HG03457 (cell line): Measurements from ENCODE around the gene PLA2G2A.

ENCODE experiments used
- ATAC-seq: cut with Tn5 transposase; IDR thresholded peaks from one replicate; pipeline ENCODE4 v1.9.1; 2021; ENCODE audit warnings: moderate number of reproducible peaks; ENCODE audit not compliant: unreplicated experiment

Gene PLA2G2A

DNA sequence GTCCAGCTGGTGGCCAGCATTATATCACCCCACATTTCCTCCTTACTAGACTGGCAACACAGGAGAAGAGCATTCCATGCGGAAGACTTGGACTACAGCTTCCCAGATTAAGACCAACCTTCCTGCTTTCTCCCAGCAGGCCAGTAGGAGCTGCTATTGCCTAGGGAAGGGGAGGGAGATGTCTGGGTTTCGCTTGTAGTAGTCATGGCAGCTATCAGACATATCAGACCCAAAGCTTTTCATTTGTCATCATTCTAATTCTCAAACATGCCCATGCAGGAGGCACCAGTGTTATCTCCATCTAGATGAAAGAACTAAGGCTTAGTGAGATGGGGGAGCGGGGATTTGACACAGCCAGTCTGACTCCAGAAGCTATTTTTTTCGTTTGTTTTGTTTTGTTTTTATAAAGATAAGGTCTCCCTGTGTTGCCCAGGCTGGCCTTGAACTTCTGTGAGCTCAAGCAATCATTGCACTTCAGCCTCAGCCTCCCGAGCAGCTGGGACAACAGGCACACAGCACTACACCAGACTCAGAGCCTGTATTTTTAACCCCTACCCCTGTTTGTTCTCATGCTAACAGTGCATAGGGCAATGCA is 4.5 kb downstream of the PLA2G2A start:
- no peak for ATAC-seq

DNA sequence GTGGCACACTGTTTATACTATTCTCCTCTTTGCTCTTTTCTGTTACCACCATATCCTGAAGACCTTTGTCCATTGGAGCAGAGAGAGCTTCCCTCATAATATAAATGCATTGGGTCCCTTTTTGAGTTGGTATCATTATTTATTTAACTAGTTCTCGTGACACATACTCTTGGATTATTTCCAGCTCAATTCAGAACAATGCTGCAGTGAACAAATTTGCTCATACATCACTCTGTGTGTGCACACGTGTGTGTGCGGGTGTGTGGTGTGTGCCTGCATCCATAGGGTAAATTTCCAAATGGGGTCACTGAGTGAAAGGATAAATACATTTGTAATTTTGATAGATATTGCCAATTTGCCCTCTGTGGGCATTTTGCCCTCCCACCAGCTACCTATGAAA is 5.8 kb downstream of the PLA2G2A start:
- ATAC-seq, result no peak

DNA sequence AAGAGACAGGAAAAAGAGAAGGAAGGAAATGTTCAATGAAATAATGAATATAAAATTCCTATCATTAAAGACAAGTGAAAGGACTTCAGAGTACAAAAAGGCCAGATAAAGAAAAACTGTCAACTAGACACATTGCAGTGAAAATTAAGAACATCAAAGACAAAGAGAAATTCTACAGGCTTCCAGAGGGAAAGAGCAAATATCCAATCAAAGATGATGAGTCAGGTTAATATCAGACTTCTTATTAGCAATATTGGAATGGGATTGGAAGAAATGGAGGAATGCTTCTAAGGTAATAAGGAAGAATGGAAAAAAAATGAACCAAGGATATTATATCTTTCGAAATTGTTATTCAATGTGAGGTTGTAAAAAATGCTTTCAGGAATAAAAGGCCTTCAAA is 7.8 kb downstream of the PLA2G2A start:
- no peak for ATAC-seq

DNA sequence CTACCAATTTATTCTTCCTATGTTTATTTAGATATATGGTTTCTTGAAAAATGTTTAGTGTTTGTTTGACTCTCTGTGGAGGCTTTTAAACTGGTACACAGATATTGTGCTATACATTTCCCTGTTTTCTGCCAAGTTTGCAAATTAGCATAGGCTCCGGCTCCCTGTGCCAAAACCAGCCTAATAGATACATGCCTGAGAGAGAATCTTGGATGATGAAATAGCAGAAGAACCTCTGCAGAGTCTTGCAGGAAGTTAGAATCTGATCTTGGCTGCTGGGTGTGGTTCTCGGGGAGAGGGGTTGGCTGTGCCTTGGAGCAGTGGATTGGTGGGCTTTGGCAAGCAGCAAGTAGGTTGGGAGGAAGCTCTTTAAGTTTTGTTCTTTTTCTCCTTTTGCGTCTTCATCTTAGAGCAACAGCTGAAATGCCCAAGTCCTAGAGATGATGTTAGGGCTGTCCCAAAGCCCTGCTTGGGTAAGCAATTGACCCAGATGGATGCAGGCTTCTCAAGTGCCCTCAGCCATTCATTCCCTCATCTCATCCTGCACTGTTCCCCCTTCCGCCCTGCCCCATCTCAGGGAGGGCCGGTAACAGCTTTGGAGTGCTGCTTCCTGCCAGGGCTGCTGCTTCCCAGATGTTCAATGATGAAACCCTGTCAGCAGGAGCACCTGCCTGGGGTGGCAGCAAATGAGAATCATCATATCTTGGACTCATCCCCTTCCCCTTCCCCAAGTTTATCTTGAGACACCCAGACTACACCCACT is 9.3 kb downstream of the PLA2G2A start:
- no peak for ATAC-seq

DNA sequence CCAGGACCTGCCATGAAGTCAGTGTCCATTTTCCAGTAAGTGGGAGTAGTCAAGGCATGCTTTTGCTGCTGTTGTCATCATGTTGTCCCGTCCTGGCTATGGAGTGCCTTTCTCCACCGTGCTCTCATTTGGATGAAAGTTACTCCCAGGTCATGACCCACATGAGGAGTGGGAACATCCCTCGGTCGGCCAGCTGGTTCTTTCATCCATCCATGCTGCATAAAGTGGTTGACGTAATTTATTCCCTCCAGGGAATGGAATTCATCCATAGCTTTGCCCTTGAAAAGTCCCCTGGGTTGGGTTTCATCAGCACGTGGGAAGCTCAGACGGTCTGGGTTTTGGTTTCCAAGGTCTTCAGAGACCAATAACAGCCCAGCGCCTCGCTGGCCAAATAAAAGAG is 11.6 kb downstream of the PLA2G2A start:
- ATAC-seq, result no peak

DNA sequence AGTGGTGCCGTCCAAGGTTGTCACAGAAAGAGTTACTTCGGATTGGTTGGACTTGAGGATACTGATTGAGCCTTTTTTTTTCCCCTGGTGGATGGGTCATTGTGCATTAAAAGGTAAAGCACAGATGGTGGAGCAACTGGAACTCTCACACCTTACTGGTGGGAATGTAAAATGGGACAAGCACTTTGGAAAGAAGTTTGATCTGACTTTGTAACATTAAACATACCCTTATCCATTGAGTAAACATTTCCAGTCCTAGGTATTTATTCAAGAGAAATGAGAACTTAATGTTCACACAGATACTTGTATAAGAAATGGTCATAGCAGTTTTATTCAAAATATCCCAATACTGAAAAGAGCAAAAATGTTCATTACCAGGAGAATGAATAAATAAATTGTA is 14.9 kb downstream of the PLA2G2A start:
- ATAC-seq, result no peak

DNA sequence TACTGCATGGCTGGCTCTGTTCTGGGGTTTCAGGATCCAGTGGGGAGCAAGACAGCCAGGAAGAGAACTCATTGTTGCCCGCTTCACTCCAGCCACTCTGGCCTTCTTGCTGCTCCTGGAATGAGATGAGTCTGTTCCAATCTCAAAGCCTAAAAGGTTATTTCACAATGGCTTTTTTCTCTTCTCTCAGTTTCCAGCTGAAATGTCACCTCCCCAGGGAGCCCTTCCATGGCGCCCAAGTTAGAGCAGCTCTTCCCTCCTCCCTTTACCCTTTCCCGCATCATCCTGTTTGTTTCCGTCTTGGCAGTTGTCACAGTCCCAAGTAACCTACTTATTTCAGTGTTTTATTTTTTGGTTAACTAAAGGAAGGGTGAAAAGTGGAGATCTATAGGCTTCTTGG is 15.8 kb downstream of the PLA2G2A start:
- no peak for ATAC-seq

DNA sequence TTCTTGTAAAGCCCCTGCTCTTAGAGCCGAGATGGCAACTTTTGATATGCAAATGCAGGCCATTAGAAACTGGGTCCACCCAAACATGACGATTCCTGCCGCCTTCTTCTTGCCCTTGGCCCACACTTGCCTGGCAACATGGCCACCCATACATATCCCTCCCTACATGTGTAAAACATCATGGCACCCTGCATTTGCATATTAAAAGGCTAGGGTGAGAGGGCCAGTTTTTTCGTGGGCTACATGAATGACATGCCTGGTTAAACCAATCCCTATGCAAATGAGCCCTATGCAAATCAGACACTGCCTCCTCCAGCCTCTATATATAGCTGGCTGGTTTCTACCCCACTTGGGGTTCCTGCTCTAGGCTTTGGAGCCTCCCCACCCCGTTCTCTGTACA is 18.8 kb downstream of the PLA2G2A start:
- no peak for ATAC-seq

DNA sequence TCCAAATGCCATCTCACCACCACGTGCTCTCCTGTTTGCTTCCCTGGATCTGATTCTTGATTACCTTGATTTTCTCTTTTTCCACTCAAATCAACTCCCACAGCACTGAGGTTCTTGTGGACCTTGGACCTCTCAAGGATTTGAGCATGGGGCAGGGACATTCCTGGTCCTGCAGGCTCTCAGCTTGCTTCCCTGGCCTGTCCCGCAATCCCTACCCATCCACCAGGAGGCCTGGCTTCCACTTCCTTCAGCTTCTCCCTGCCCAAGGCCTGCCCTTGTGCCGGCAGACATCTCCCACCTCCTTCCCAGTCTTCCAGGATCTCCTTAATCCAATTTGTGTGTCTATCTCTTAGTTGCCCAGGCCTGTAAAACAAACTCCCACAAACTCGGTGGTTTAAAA is 21.6 kb downstream of the PLA2G2A start:
- no peak for ATAC-seq

DNA sequence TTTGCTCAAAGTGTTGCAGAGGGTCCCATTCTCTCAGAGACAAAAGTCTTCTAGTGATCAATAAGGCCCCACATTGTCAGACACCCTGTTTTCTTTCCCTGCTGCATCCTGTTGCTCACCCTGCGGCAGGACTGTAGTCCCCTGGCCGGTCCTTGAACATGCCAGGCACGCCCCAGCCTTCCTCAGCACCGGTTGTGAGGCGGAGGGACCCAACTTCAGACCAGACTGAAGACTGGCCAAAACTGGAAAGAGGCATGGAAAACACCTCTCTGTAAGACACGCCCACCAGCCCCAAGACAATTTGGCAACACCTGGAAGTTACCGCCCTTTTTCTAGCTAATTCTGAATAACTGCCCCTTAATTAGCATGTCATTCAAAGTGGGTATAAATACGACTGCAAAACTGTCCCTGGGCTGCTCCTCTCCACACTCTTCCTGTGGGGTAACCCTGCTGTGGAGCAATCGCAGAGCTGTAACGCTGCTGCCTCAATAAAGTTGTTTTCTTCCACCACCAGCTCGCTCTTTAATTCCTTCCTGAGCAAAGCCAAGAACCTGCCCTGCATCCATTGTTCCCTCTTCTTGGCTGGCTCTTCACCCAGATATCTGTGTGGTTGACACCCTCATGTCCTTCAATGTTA is 23.8 kb downstream of the PLA2G2A start:
- no peak for ATAC-seq

DNA sequence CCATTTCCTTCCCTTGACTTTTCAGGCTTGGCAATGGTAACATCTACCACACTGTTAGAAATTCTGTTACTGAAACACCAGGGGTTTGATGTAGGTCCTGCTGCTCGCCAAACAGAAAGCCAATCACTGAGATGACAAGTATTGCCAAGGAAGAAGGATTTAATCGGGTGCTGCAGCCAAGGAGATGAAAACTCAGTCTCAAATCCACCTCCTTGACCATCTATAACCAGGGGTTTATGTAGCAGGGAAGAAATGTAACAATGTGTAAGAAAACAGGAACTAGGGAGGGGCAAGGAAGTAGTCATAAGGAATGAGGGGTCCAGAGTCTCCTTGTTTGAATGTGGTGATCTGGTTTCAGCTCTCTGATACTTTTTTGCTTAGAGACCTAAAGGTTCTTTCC is 25.4 kb downstream of the PLA2G2A start:
- no peak for ATAC-seq

DNA sequence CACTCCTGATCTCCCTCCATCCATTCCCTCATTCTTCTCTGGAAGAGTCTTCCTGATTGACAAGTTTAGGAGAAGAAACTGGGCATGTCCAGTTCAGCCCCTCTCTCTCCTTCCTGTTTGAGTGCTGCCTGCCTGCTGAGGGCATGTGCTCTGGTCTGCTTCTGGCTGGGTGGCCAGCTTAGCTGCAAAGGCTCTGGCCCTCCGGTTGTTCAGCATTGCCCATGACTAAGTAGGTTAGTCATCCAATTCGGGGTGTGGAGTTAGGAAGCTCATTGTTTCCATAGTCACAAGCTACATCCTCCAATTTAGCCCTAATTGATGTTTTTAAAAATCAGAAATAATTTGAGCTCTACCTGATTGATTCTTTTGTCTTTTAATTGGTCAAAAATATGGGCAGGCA is 30.4 kb downstream of the PLA2G2A start:
- no peak for ATAC-seq

DNA sequence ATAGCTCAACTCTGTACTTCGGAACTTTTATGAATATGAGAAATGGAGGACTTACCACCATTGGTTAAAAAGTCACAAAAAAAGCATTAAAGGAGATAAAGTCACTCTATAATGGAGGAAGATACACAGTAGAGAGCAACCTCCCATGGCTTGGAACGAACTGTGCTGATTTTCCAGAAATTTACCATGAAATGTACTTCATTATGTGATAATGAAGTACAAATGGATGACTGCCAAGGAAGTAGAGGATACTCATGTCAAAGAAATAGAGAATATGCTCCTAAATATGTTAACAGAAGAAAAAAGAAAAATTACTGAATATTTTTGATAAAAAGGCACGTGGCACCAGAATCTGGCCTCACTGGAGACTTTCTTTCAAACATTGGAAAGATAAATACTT is 32.4 kb downstream of the PLA2G2A start:
- no peak for ATAC-seq

DNA sequence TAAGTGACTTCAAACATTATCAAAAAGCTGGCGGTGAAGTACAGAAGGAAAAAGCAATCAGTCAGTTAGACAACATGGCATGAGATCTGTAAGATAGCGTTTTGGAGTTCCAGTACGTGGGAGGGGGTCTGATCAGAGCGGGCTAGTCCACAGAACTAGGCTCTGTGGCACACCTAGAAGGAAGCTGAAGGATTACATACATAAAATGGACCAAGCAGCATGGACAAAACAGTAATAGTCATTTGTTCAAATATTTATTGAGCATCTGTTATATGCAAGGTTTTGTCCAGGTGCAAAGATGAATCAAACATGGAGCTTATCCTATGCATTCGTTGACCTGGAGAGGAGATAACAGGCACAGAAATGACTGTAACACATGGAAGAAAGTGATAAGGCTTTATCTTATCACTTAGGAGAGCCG is 33.1 kb downstream of the PLA2G2A start:
- ATAC-seq, result no peak

DNA sequence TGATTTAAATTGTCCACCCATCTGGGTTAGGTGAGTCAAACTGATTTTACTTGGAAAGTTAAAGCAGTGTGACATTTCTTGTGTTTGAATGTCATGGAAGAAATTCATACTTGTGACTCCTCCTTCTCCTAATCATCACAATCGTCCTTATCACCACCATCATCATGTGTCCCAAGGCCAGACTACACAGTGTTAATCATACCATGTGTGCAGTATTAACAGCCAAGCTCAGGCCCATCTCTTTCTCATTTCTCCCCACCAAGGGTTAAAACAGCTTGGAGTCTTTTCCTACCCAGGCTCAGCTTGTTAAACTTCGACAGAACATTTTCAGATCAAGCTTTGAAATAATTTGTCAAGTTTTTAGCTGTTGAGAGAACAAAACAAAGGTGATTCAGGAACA is 33.5 kb downstream of the PLA2G2A start:
- ATAC-seq, result no peak

DNA sequence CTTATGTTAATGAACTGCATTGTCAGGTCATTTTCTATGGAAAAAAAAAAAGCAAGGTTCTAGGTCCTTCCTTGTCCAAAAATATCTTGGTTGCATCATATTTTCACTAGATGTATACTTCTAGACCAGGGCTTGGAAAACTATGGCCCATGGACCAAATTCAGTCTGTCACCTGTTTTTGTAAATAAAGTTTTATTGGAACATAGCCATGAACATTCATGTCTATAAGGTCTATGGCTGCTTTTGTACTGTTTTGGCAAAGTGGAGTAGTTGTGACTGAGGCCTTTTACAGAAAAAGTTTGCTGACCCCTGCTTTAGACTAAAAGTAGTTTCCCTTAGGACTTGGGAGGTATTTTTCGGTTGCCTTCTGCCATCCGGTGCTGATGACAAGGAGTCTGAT is 36.8 kb downstream of the PLA2G2A start:
- no peak for ATAC-seq

DNA sequence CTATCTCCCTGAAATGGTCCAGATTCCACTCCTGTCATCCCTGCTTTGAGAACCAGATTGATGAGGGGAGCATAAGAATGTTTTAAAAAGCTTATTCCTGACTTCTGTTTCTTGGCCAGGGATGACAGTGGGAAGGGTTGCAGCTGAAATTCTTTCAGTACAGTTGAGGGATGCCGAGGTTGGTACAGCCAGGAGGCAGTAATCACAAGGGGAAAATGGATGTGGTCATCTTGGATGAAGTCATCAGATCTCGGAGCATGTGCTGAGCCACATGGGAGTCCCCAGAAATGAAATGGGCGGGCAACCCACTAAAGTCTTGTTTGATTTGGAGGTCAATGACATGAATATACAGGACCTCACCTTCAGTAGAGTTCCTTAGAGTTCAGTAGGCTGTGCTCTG is 37.3 kb downstream of the PLA2G2A start:
- ATAC-seq, result no peak

DNA sequence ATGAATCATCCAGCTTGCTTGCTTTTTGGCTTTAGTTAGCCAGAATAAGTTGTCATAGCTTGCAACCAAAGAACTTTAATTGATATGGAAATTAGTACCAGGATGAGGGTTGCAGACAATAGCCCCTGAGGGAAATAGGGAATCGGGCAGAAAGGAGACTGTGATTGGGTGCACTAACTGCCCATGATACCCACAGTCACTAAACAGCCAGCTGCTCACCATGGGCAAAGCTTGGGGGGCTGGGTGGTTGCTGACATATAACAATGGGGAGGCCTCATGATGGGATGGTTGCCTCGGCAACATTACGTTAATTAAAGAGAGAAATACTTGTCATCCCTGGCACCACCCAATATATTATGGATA is 38.2 kb downstream of the PLA2G2A start:
- no peak for ATAC-seq

DNA sequence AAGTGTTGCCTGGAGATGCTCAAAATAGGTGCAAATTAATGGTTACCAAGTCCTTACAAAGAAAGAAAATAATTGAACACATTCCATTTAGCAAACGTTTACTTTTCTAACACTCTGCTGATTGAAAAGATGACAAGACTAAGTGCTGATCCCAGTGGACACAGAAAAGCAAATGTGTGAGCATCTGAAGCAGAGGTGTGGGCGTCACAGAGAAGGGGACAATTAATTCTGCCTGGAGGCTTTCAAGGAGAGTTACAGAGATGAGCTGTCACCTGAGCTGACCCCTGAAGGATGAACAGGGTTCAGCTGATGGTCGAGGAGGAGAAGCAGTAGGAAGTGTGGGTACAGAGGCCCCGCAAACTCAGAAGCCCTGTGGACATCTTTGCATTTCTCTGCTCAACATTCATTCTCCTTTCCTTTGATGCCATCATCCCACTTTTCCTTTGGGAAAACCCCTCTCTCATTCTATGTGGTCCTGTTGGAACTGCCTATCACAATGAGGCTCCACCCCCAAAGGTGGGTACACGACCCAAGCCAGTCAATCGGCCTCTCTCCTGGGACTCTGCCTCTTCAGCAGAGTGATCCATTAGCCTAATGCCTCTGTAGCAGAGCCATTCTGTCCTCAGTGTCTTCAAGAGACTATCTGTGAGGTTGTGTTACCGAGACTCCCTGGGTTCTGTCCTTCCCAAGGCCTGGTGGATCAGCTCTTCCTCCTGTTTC is 38.8 kb downstream of the PLA2G2A start:
- ATAC-seq, result no peak

DNA sequence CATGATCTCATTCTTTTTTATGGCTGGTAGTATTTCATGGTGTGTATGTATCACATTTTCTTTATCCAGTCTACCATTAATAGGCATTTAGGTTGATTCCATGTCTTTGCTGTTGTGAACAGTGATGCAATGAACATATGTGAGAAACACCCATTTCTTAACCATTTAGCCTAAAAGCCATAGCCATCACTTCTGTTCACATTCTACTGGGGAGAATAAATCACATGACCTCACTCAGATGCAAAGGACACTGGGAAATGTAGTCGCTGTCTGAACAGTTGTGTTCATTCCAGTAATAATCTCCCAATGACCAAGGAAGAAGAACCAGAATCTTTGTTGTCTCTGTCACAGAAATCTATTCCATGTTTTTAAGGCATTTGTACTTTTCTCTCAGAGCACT is 40.9 kb downstream of the PLA2G2A start:
- no peak for ATAC-seq

DNA sequence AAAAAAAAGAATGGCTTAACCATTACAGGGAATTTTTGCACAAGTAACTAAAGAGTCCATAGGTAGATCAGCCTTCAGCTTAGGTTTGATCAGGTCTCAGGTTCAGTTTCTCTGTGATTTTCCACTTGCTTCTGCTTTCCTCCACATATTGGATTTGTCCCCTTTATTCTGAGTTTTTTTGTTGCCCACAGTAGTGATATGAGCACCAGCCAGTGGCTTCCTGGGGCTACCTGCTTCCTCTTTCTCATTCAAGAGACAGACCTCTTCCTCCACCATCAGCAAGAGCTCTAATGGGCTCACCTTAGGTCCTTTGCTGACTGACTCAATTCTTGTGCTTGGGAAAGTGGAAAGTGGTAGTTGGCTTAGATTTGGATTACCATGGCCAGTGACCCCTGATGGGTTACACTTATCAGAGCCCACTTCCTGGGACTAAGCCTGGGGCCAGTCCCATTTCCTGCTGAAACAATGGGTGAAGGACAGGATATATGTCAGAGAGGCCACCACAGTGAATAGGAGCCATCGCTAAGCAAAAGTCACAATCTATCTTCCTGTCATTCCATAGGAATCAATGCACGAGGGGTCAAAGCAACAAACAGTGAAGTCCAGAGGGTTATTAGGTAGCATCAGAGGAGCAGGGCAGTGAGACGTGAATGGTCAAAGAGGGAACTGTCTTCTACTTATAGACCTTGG is 43.2 kb downstream of the PLA2G2A start:
- ATAC-seq, result no peak
